Epithelial cell of esophagus (primary cell): Measurements from ENCODE around the gene HACE1.

Source experiments
- DNase-seq: peaks from one replicate; pipeline ENCODE4 v3.0.0; 2010; ENCODE audit warnings: low read depth
- H3K4me3 ChIP-seq: 2 replicates; pipeline ENCODE4 v1.5.1; 2011; ENCODE audit warnings: mild to moderate bottlenecking, low read length, control low read depth
- CTCF ChIP-seq: IDR thresholded peaks from 2 replicates; pipeline ENCODE4 v1.5.1; 2011; ENCODE audit warnings: low read depth, mild to moderate bottlenecking, low read length, control low read depth, inconsistent platforms; ENCODE audit not compliant: insufficient read depth; ENCODE audit errors: missing control alignments

HACE1 gene

DNA sequence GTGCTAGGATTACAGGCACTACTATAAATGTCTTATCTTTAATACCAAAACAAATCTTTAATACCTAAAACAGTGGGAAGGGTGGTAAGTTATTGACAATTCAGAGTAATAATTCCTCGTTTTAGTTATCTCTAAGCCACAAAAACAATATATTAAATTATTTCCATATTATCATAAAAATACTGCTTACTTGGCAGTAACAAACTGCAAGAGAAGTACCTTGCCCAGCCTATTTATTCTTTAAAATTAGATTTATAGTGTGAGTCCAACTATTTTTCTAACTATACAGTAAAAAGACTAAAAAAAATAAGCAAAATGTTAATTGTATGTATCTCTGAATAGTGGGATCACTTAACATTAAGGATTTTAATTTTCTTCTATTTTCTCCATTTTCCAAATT is 123.2 kb downstream of the HACE1 start:
- DNase-seq: no peak
- H3K4me3 ChIP-seq: no peak overlapping the region
- no peak for TF ChIP-seq CTCF

GRCh38 chr6:104730450-104730849 is 129.3 kb downstream of the HACE1 start:
- H3K4me3 ChIP-seq: no peak overlapping the region
- TF ChIP-seq CTCF: no peak
- no peak for DNase-seq

GRCh38 chr6:104729433-104729832 is 130.3 kb downstream of the HACE1 start:
- no peak for TF ChIP-seq CTCF
- no peak for DNase-seq
- H3K4me3 ChIP-seq: no peak overlapping the region

GRCh38 chr6:104728448-104728847 is 131.3 kb downstream of the HACE1 start:
- no peak overlapping the region for H3K4me3 ChIP-seq
- DNase-seq: no peak
- TF ChIP-seq CTCF: no peak

DNA sequence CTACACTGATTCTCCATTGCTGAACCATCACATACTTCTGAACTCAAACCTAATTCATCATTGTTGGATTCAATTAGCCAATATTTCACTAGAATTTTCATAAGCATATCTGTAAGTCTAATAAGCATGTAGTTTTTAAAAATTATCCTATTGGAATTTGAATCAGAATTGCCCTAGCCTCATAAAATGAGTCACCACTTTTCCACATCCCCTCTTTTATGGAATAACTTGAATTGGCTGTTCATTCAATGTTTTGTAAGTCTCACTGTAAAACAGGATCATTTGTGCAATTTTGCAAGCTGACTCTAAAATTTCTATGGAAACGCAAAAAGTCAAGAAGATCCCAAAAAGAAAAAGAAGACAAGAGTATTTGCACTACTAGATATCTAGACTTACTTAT is 141.0 kb downstream of the HACE1 start:
- TF ChIP-seq CTCF: no peak
- no peak for DNase-seq
- no peak overlapping the region for H3K4me3 ChIP-seq

DNA sequence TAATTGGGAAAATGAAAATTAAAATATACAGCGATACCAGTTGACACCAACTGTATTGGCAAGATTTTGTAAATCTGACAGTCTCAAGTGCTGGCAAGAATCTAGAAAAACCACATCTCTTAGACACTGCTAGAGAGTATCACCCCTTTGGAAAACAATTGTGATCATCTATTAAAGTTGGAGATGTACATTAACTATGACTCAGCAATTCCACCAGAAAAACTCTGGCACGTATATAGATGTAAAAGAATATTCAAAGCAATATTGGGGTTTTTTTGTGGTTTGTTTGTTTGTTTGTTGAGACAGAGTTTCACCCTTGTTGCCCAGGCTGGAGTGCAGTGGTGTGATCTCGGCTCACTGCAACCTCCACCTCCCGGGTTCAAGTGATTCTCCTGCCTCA is 142.9 kb downstream of the HACE1 start:
- DNase-seq: no peak
- no peak for TF ChIP-seq CTCF
- H3K4me3 ChIP-seq: no peak overlapping the region

DNA sequence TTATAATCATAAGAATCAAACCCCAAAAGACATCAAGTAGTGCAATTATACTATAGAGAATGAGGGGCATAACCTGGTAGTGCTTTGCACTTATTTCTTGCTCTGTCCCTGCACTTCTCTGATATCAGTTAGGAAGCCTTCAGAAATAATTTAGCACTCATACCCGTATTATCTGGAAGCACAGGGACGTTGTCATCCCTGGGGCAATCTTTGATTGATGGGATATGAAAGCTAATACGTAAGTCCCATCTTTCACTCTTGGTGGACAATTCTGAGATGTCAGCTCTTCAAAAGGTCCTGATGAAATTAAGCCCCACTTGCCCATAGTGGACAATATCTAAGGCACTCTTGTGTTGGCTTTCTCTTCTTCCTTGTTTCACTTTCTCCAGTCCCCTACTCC is 144.9 kb downstream of the HACE1 start:
- no peak for DNase-seq

More for the DNA sequence above, 144.9 kb downstream of the HACE1 start:
- no peak overlapping the region for H3K4me3 ChIP-seq
- TF ChIP-seq CTCF: no peak
